Measurements from ENCODE around the gene SRSF10. TPM values are rescaled to one million over a fixed set of nuclear protein-coding genes. Genes with fewer than 3 reads are reported as not detected.

Gene SRSF10
- total RNA-seq, 1 experiment from 2014 or later = 150 TPM

GRCh38 chr1:23915466-23915865 lies 64.7 kb downstream of the SRSF10 start:
- peaks cover 59% of the 10 kb centered on the region for H3K4me1 ChIP-seq (ENCODE audit: low read length)
- 0 out of 2 replicates have a peak, but pooled peaks cover 3% of the 10 kb centered on the region for H3K79me2 ChIP-seq (ENCODE audit: low read length)
- H3K27me3 ChIP-seq (ENCODE audit: low read length) = no peaks in the 10 kb centered on the region
- H3K36me3 ChIP-seq (ENCODE audit: insufficient read depth, low read length) = no peaks in the 10 kb centered on the region
- no peaks in the 10 kb centered on the region for H4K20me1 ChIP-seq (ENCODE audit: insufficient read depth, low read depth, low read length)
- no peak overlapping the region for H3K4me2 ChIP-seq (ENCODE audit: low read depth, low read length, poor library complexity, severe bottlenecking)
- DNase-seq = no peak
- no peaks in the 10 kb centered on the region for H3K9me2 ChIP-seq (replicated peaks; ENCODE audit: insufficient read depth, low read length)
- no peak overlapping the region for H3K4me3 ChIP-seq (ENCODE audit: low read length)
- H3K9me3 ChIP-seq (ENCODE audit: low read length) = no peaks in the 10 kb centered on the region
- H3K9ac ChIP-seq (ENCODE audit: low read length) = no peak overlapping the region
- peak overlapping the region; percentile 97 for H3K27ac ChIP-seq (ENCODE audit: low read length)
- peak overlapping the region; percentile 62; the same call in 1 of the 2 replicates for H2AFZ ChIP-seq (ENCODE audit: low read length)

GRCh38 chr1:23914921-23915320 lies 65.2 kb downstream of the SRSF10 start:
- H3K4me2 ChIP-seq (ENCODE audit: low read depth, low read length, poor library complexity, severe bottlenecking) = no peak overlapping the region
- H3K27me3 ChIP-seq (ENCODE audit: low read length) = no peaks in the 10 kb centered on the region
- H3K9me3 ChIP-seq (ENCODE audit: low read length) = no peaks in the 10 kb centered on the region
- H2AFZ ChIP-seq (ENCODE audit: low read length) = 0 out of 2 replicates have a peak overlapping the region, but pooled peaks have one; percentile 54
- no peaks in the 10 kb centered on the region for H3K9me2 ChIP-seq (replicated peaks; ENCODE audit: insufficient read depth, low read length)
- 0 out of 2 replicates have a peak, but pooled peaks cover 3% of the 10 kb centered on the region for H3K79me2 ChIP-seq (ENCODE audit: low read length)
- H3K4me1 ChIP-seq (ENCODE audit: low read length) = peaks cover 64% of the 10 kb centered on the region
- no peak overlapping the region for H3K4me3 ChIP-seq (ENCODE audit: low read length)
- no peak for DNase-seq
- peak overlapping the region; percentile 97 for H3K27ac ChIP-seq (ENCODE audit: low read length)
- H3K9ac ChIP-seq (ENCODE audit: low read length) = no peak overlapping the region
- H3K36me3 ChIP-seq (ENCODE audit: insufficient read depth, low read length) = no peaks in the 10 kb centered on the region
- H4K20me1 ChIP-seq (ENCODE audit: insufficient read depth, low read depth, low read length) = no peaks in the 10 kb centered on the region

Small RNA genes lying within 50 kb of the gene (small RNA-seq; reads per million reads assigned to genes)
- not detected for gene MIR378F

Other genes with a start within 250 kb of the SRSF10 start
- gene ELOA, start 236.9 kb downstream of the SRSF10 start, total RNA-seq (2014; rRNA removed; shearing (Covaris generic); ENCODE audit: low replicate concordance) = 14.6 and 16.9 TPM in 2 replicates
- gene PITHD1, start 201.9 kb downstream of the SRSF10 start, total RNA-seq (2014; rRNA removed; shearing (Covaris generic); ENCODE audit: low replicate concordance) = 35.6 and 55.7 TPM in 2 replicates
- 43.1 and 69.8 TPM in 2 replicates for gene LYPLA2, start 189.2 kb downstream of the SRSF10 start, total RNA-seq (2014; rRNA removed; shearing (Covaris generic); ENCODE audit: low replicate concordance)
- gene GALE, start 179.6 kb downstream of the SRSF10 start, total RNA-seq (2014; rRNA removed; shearing (Covaris generic); ENCODE audit: low replicate concordance) = 16.8 and 39.7 TPM in 2 replicates
- 25.6 and 45.2 TPM in 2 replicates for gene HMGCL, start 154.9 kb downstream of the SRSF10 start, total RNA-seq (2014; rRNA removed; shearing (Covaris generic); ENCODE audit: low replicate concordance)
- gene FUCA1, start 112.0 kb downstream of the SRSF10 start, total RNA-seq (2014; rRNA removed; shearing (Covaris generic); ENCODE audit: low replicate concordance) = 37.8 and 47.2 TPM in 2 replicates
- 16.4 and 18.9 TPM in 2 replicates for gene CNR2, start 67.0 kb downstream of the SRSF10 start, total RNA-seq (2014; rRNA removed; shearing (Covaris generic); ENCODE audit: low replicate concordance)
- 114 and 140 TPM in 2 replicates for gene PNRC2, start 20.5 kb downstream of the SRSF10 start, total RNA-seq (2014; rRNA removed; shearing (Covaris generic); ENCODE audit: low replicate concordance)
- not detected in 2 replicates for gene MYOM3, start 131.8 kb upstream of the SRSF10 start, total RNA-seq (2014; rRNA removed; shearing (Covaris generic); ENCODE audit: low replicate concordance)
- gene IL22RA1, start 162.8 kb upstream of the SRSF10 start, total RNA-seq (2014; rRNA removed; shearing (Covaris generic); ENCODE audit: low replicate concordance) = not detected in 2 replicates
- 17.7 and 18.1 TPM in 2 replicates for gene IFNLR1, start 207.0 kb upstream of the SRSF10 start, total RNA-seq (2014; rRNA removed; shearing (Covaris generic); ENCODE audit: low replicate concordance)

Measured in Karpas-422 (cell line).